ENCODE data around the gene RAB40C.

The RAB40C gene

GRCh38 chr16:586047-586644 is 3.7 kb upstream of the RAB40C start:
- TF ChIP-seq EZH2 (IDR thresholded peaks at IDR 0.05; ENCODE audit: borderline replicate concordance, low read depth, low read length, severe bottlenecking), result no peak
- TF ChIP-seq CTCF (IDR thresholded peaks at IDR 0.05; ENCODE audit: borderline replicate concordance, extremely low read depth, low read length, poor library complexity, severe bottlenecking), result no peak
- Histone ChIP-seq H3K9me3 (ENCODE audit: insufficient read depth, low read length, severe bottlenecking) (no peaks in the 10 kb centered on the region), H3K4me2 (ENCODE audit: insufficient read depth, low read length) (0 out of 2 replicates have a peak overlapping the region, but pooled peaks have one; percentile 13), H3K27me3 (ENCODE audit: insufficient read depth, low read length, poor library complexity) (no peaks in the 10 kb centered on the region), H4K20me1 (ENCODE audit: insufficient read depth, low read length) (peaks cover 41% of the 10 kb centered on the region), H3K27ac (ENCODE audit: low read length) (no peak overlapping the region), H2AFZ (ENCODE audit: low read depth, low read length) (no peak overlapping the region), H3K36me3 (ENCODE audit: insufficient read depth, low read length) (peaks cover 9% of the 10 kb centered on the region), H3K4me1 (ENCODE audit: insufficient read depth, low read length) (peaks cover 27% of the 10 kb centered on the region), H3K9ac (ENCODE audit: low read depth, low read length) (no peak overlapping the region), H3K79me2 (ENCODE audit: insufficient read depth, low read length) (peaks cover 31% of the 10 kb centered on the region), H3K4me3 (ENCODE audit: low read depth in 1 of 2, low read length in 2 of 2) (no peak overlapping the region)
- DNase-seq (peak; percentile 17), ATAC-seq (ENCODE audit: insufficient read depth, low read depth) (no peak)

GRCh38 chr16:586645-587590 is 2.9 kb upstream of the RAB40C start:
- peak overlapping the region in 1 of 2 experiments; percentile 85; a peak in 2 of 4 replicates for H3K4me3 ChIP-seq (ENCODE audit: low read depth in 1 of 2, low read length in 2 of 2)
- ATAC-seq (ENCODE audit: insufficient read depth, low read depth), result no peak

GRCh38 chr16:588639-588888 is 1.3 kb upstream of the RAB40C start:
- ATAC-seq (ENCODE audit: insufficient read depth, low read depth) (peak; percentile 2; the same call in 1 of the 3 replicates), DNase-seq (peak; percentile 62)
- no peak for TF ChIP-seq EZH2 (IDR thresholded peaks at IDR 0.05; ENCODE audit: borderline replicate concordance, low read depth, low read length, severe bottlenecking)
- TF ChIP-seq CTCF (IDR thresholded peaks at IDR 0.05; ENCODE audit: borderline replicate concordance, extremely low read depth, low read length, poor library complexity, severe bottlenecking), result no peak
- H3K79me2 ChIP-seq (ENCODE audit: insufficient read depth, low read length), result peaks cover 55% of the 10 kb centered on the region
- peak overlapping the region; percentile 82 for H2AFZ ChIP-seq (ENCODE audit: low read depth, low read length)
- peak overlapping the region; percentile 89 for H3K9ac ChIP-seq (ENCODE audit: low read depth, low read length)
- H3K36me3 ChIP-seq (ENCODE audit: insufficient read depth, low read length), result peaks cover 14% of the 10 kb centered on the region
- H3K4me2 ChIP-seq (ENCODE audit: insufficient read depth, low read length), result peak overlapping the region; percentile 96
- H4K20me1 ChIP-seq (ENCODE audit: insufficient read depth, low read length), result peaks cover 58% of the 10 kb centered on the region
- H3K4me3 ChIP-seq (ENCODE audit: low read depth in 1 of 2, low read length in 2 of 2), result peak overlapping the region; percentile 66 to 85; a peak in 3 of 4 replicates
- no peaks in the 10 kb centered on the region for H3K9me3 ChIP-seq (ENCODE audit: insufficient read depth, low read length, severe bottlenecking)
- peak overlapping the region; percentile 95 for H3K27ac ChIP-seq (ENCODE audit: low read length)
- peaks cover 36% of the 10 kb centered on the region for H3K4me1 ChIP-seq (ENCODE audit: insufficient read depth, low read length)
- no peaks in the 10 kb centered on the region for H3K27me3 ChIP-seq (ENCODE audit: insufficient read depth, low read length, poor library complexity)

More at GRCh38 chr16:586645-587590, 2.9 kb upstream of the RAB40C start:
- Histone ChIP-seq H3K79me2 (ENCODE audit: insufficient read depth, low read length) (peaks cover 38% of the 10 kb centered on the region), H2AFZ (ENCODE audit: low read depth, low read length) (no peak overlapping the region), H3K27ac (ENCODE audit: low read length) (0 out of 2 replicates have a peak overlapping the region, but pooled peaks have one; percentile 15), H3K9me3 (ENCODE audit: insufficient read depth, low read length, severe bottlenecking) (no peaks in the 10 kb centered on the region), H3K4me1 (ENCODE audit: insufficient read depth, low read length) (peaks cover 33% of the 10 kb centered on the region), H4K20me1 (ENCODE audit: insufficient read depth, low read length) (peaks cover 47% of the 10 kb centered on the region), H3K36me3 (ENCODE audit: insufficient read depth, low read length) (peaks cover 9% of the 10 kb centered on the region), H3K4me2 (ENCODE audit: insufficient read depth, low read length) (peak overlapping the region; percentile 96), H3K27me3 (ENCODE audit: insufficient read depth, low read length, poor library complexity) (no peaks in the 10 kb centered on the region), H3K9ac (ENCODE audit: low read depth, low read length) (peak overlapping the region; percentile 89)
- DNase-seq, result peak; percentile 6
- no peak for TF ChIP-seq EZH2 (IDR thresholded peaks at IDR 0.05; ENCODE audit: borderline replicate concordance, low read depth, low read length, severe bottlenecking)
- TF ChIP-seq CTCF (IDR thresholded peaks at IDR 0.05; ENCODE audit: borderline replicate concordance, extremely low read depth, low read length, poor library complexity, severe bottlenecking), result no peak

Measured in DND-41 (cell line).